HG03095 (cell line): Measurements from ENCODE around the gene SMAP1.

Experiments used
- ATAC-seq: cut with Tn5 transposase; IDR thresholded peaks from one replicate; pipeline ENCODE4 v1.9.1; 2021; ENCODE audit warnings: moderate library complexity; ENCODE audit not compliant: unreplicated experiment

The SMAP1 gene

DNA sequence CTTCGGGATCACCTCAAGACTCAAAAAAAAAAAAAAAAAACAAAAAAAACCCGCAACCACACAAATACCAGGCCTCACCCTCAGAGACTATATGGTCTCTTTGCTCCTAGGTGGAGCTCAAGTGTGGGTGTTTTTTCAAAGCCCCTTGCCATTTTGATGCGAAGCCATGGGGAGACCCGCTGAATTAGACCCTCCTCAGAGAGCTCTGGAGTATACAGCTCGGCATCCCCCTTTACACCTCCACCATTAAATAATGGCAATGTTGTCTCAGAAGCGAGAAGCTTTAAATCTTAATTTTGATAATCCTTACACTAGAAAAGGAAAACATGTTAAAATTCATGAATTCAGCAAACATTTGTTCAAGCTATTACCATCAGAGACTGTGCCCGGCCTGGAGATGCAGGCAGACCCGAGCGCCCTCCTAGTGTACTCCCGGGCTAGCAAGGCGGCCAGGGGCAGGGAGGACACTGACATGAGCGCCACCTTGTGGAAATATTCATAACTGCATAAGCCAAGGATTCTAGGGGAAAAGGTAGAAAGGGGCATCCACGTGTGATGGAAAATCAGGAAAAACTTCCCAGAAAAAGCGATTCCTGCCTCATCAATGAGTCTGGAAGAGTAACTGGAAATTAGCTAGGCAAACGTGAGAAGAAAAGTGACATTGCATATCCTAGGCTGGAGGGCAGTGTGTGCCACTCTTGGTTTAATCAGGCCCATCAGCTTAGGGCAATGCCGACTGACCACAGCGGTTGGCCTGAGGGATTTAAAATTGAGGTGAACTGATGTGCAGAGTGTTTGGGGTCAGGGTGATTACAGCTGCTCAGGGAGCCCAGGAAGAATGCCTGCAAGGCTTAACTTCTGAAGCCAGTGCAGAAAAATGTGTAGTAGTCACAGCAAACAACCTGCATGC is 216.6 kb downstream of the SMAP1 start:
- peak; percentile 76 for ATAC-seq

DNA sequence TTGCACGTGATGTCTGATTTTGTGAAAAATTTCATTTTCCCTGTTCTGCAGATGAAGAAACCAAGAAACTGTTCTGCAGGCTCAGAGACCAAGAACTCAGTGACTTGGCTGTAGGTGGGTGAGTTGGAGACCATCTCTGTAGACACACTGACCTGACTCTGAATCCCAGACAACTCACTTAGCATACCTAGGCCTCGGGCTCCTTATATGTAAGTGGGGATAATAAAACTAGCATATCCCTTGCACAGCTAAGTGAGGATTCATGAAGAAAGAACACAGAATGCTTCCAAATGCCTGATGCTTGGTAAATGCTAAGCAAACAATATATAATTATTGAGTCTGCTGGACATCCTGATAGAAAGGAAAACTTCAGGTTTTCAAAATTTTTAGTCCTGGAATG is 218.4 kb downstream of the SMAP1 start:
- no peak for ATAC-seq

DNA sequence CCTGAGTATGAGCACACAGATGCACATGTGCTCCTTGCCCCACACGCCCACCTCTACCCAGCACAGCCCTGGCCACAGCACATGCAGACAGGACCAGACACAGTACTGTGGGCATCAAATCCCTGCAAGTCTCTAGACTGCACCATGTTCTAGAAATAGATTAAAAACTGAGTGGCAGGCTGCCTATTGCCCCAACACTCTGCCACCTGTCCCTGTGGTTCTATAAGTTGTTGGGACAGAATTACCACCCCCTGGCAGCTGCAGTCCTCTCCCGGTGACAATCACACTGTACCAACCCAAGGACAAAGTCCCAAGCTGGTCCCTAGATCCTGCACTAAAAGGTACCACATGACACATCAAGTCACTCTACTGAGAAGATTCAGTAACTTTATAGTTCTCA is 219.0 kb downstream of the SMAP1 start:
- no peak for ATAC-seq

DNA sequence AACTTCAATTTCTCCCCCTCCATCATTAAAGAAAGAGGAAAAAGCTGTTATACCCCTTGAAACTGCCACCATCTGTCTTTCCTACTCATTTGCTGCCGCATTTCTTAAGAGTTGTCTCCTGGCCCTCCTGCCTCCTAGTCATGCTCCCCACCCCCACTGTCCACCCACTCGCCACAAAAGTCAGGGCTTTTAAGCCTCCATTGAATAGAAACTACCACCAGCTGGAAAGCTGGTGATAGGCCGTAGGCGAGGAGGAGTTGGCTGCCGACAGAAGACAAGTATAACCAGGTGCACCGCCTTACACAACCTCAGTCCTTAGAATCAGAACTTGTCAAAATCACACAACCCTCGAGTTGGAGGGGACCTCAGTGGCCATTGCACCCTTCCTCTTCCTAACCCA is 221.6 kb downstream of the SMAP1 start:
- no peak for ATAC-seq

DNA sequence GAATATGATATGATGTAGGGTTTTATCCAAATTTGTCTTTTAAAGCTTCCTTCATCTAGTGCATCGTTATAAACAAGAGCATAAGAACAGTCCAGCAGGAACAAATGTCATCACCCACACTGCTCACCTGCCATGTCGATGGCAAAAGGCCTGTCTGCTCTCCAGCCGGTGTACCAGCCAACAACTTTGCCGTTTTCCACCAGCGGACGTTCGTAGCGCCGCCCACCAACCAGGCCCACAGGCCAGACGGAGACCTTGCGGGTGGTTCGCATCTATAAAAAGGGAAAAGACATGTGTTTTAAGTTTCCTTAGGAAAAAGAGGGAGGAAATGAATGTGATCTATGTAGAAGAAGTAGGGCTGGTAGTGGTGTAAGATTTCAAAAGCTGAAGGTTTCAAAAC is 226.3 kb downstream of the SMAP1 start:
- no peak for ATAC-seq

DNA sequence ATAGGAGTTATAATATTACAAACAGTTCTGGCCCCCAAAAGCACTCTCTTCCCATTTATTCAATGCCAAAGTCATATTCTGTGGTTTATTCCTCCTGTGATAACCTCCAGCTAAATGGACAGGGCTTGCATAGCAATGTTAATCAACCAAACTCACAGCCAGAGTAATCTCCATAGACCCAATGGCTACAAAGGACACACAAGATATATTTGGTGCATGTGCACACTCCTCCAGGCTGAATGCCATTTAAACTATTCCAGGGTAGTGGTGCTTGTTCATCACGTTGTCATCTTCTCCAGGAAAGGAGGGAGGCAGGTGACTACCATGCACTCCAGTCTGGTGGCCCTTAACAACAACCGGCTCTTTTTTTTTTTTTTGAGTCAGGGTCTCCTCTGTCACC is 232.4 kb downstream of the SMAP1 start:
- ATAC-seq, result no peak

DNA sequence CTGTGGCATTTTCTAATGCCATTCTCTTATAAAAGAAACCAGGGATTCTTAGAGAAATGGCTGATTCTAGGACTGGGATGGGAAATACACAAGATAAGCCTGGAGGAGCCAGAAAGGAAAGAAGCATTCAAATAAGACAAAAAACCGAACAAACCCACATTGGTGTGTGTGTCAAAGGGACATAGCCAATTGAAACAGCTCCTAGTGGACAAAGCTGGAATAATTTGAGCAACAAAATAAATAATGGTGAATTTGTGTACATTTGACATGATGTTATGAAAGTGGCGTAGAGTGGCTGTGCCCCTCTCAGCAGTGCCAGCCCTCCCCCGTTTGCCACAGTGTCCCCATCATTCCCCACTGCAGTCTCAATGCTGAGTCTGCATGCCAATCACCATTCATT is 233.6 kb downstream of the SMAP1 start:
- no peak for ATAC-seq

DNA sequence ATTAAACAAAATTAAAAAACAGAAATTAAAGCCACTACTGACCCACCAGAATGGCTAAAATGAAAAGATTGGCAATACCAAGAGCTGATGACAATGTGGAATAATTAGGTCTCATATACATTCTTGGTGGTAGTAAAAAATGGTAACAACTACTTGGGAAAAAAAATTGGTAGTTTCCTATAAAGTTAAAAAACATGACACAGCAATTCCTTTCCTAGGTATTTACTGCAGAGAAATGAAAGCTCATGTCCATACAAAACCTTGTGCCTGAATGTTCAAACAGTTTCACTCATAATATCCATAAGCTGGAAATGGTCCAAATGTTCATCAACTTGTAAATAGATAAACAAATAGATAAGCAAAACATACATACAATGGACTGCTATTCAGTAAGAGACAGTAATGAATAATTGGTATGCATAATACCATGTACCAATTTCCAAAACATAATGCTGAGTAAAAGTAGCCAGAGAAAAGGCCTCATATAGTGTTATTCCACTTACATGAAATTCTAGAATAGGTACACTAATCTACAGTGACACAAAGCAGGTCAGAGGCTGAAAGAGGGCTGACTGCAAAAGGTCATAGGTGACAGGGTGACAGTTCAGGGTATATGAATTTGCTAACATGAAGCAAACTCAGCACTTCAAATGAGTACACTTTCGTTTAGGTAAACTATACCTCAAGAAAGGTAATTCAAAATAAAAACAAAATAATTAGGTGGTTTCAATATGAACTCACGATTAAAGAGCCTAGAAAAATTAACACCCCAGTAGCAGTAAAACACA is 236.2 kb downstream of the SMAP1 start:
- no peak for ATAC-seq

DNA sequence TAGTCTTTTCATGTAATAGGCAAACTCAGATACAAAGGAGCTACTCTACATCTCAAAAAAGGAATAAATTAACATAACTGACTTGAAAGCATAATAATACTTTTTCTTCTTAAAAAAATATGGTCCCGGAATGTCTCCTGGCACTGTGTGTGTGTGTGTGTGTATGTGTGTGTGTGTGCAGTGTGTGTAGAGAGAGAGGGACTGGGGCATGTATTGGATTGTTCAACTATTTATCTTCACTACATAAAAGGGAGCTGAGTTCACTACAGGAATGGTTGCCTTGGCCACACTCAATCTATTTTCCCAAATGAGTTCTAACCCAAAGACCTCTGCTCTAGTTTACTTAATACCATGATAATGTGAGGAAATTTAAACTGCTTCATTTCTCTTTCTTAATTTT is 238.1 kb downstream of the SMAP1 start:
- no peak for ATAC-seq
